A673 (cell line): ENCODE results near the gene BMP2K. TPM values are rescaled to one million over a fixed set of nuclear protein-coding genes. Genes with fewer than 3 reads are reported as not detected.

Experiments used
- BruUV-seq: library from RNA; stranded (reverse); fragments of 400-500 nt; replicated peaks from 2 replicates; lab custom pipeline; 2021; lab: Mats Ljungman, UMichigan
- CTCF ChIA-PET: fragments of 300-600 bp; sonication (Branson Sonifier 250); formaldehyde crosslinking; loops from one replicate; lab custom pipeline; 2022; ENCODE audit warnings: antibody characterized with exemption; lab: Charles Lee
- POLR2A ChIA-PET: fragments of 300-600 bp; sonication (Branson Sonifier 250); formaldehyde crosslinking; loops from one replicate; lab custom pipeline; 2022; ENCODE audit warnings: antibody characterized with exemption; ENCODE audit not compliant: low non-redundant PET; lab: Charles Lee
- DNase-seq: peaks from one replicate; pipeline ENCODE4 v3.0.0-alpha.2; 2015; ENCODE audit warnings: low spot score
- H3K27ac ChIP-seq: fragments of 200-600 bp; sonication (generic); 2 replicates; pipeline ENCODE4 v1.5.1; 2016; ENCODE audit warnings: mixed run types, low read depth, mild to moderate bottlenecking, mixed read lengths, antibody characterized with exemption, low read length; ENCODE audit not compliant: poor library complexity, severe bottlenecking
- H3K27me3 ChIP-seq: fragments of 200-600 bp; sonication (generic); replicated peaks from 2 replicates; pipeline ENCODE4 v1.6.1; 2017; ENCODE audit warnings: mixed run types, low read depth, mild to moderate bottlenecking, mixed read lengths, antibody characterized with exemption, low read length; ENCODE audit not compliant: insufficient read depth, poor library complexity
- H3K36me3 ChIP-seq: fragments of 200-600 bp; sonication (generic); 2 replicates; pipeline ENCODE4 v1.6.1; 2016; ENCODE audit warnings: mixed run types, mild to moderate bottlenecking, mixed read lengths, antibody characterized with exemption, low read length; ENCODE audit not compliant: insufficient read depth, poor library complexity, severe bottlenecking
- H3K4me1 ChIP-seq: fragments of 200-600 bp; sonication (generic); 2 replicates; pipeline ENCODE4 v1.6.1; 2017; ENCODE audit warnings: mixed run types, mild to moderate bottlenecking, mixed read lengths, antibody characterized with exemption, low read length; ENCODE audit not compliant: insufficient read depth, poor library complexity, severe bottlenecking
- H3K4me3 ChIP-seq: fragments of 200-600 bp; sonication (generic); 2 replicates; pipeline ENCODE4 v1.5.1; 2016; ENCODE audit warnings: low read depth, mixed run types, mild to moderate bottlenecking, mixed read lengths, low read length; ENCODE audit not compliant: poor library complexity, severe bottlenecking
- H3K9me3 ChIP-seq: fragments of 200-600 bp; sonication (generic); 2 replicates; pipeline ENCODE4 v1.6.1; 2016; ENCODE audit warnings: mixed run types, low read depth, mild to moderate bottlenecking, mixed read lengths, antibody characterized with exemption, low read length; ENCODE audit not compliant: poor library complexity, severe bottlenecking
- CTCF ChIP-seq: fragments of 300-800, 200-600 bp; sonication (generic); conservative IDR thresholded peaks from 2 replicates; pipeline ENCODE4 v1.5.1; 2017; ENCODE audit warnings: low read depth, mild to moderate bottlenecking, antibody characterized with exemption, low read length, moderate library complexity, mixed read lengths
- EZH2 ChIP-seq: fragments of 200-600 bp; sonication (generic); IDR thresholded peaks from 2 replicates; pipeline ENCODE4 v1.6.1; 2017; ENCODE audit warnings: borderline replicate concordance, low read depth, mild to moderate bottlenecking, mixed read lengths, antibody characterized with exemption, low read length; ENCODE audit not compliant: poor library complexity, severe bottlenecking
- intact Hi-C: fragments of 100-400 bp; cut with micrococcal nuclease; formaldehyde crosslinking; loops from one replicate; pipeline ENCODE4 v1.10.0; 2022; ENCODE audit not compliant: unreplicated experiment
- total RNA-seq: library from RNA; stranded (reverse); gene quantifications from 2 replicates; pipeline ENCODE4 v1.2.3, GENCODE V29; 2021

BMP2K gene
- total RNA-seq, 1 experiment from 2014 or later: 14.3 TPM

- BruUV-seq: no TSS peak
- POLR2A ChIA-PET: no interaction called here
- Histone ChIP-seq H3K27ac (no peak overlapping the region), H3K9me3 (no peaks in the 10 kb centered on the region), H3K27me3 (no peaks in the 10 kb centered on the region), H3K4me3 (no peak overlapping the region), H3K4me1 (no peaks in the 10 kb centered on the region), H3K36me3 (no peaks in the 10 kb centered on the region)
- CTCF ChIA-PET: no interaction called here
- TF ChIP-seq CTCF (no peak), EZH2 (no peak)
- DNase-seq: no peak
- intact Hi-C loops: no loop called here
These were observed 161.7 kb downstream of the BMP2K start for GRCh38 chr4:78937837-78938236.

- BruUV-seq: TSS peak; percentile 45
- no peaks in the 10 kb centered on the region for H3K36me3 ChIP-seq
- DNase-seq: no peak
- CTCF ChIA-PET: no interaction called here
- POLR2A ChIA-PET: no interaction called here
- H3K4me3 ChIP-seq: peak overlapping the region; percentile 63
- no peaks in the 10 kb centered on the region for H3K9me3 ChIP-seq
- no peaks in the 10 kb centered on the region for H3K4me1 ChIP-seq
- TF ChIP-seq EZH2 (no peak), CTCF (no peak)
- H3K27ac ChIP-seq: no peak overlapping the region
- H3K27me3 ChIP-seq: no peaks in the 10 kb centered on the region
- intact Hi-C loops: no loop called here
These were observed 162.3 kb downstream of the BMP2K start for GRCh38 chr4:78938474-78938867.

GRCh38 chr4:78938868-78939666, 162.9 kb downstream of the BMP2K start, which contains the start of gene PAQR3:
Gene PAQR3, minus strand, starts transcription at chr4:78939438. Its CDS starts 214 bp downstream, at chr4:78939224.
- Histone ChIP-seq H3K9me3 (no peaks in the 10 kb centered on the region), H3K4me3 (peak within 1 kb of the TSS; percentile 63), H3K36me3 (no peaks in the 10 kb centered on the region), H3K4me1 (no peaks in the 10 kb centered on the region), H3K27ac (peak within 1 kb of the TSS; percentile 50), H3K27me3 (no peaks in the 10 kb centered on the region)
- ChIA-PET CTCF (no interaction called here), POLR2A (no interaction called here)
- peak; percentile 81 for DNase-seq
- TF ChIP-seq CTCF (no peak), EZH2 (no peak)
- BruUV-seq: no TSS peak
- intact Hi-C loops: no loop called here
